Hepatocyte (in vitro differentiated cells): Measurements from ENCODE around the gene AHCYL2. TPM values are rescaled to one million over a fixed set of nuclear protein-coding genes. Genes with fewer than 3 reads are reported as not detected.
A peak's percentile ranks its signal among the peaks of the same experiment; 100 is the strongest.

Source experiments
- DNase-seq: peaks from one replicate; pipeline ENCODE4 v3.0.0-alpha.2; 2016; ENCODE audit warnings: low spot score
- H2AFZ ChIP-seq: fragments of 200-600 bp; sonication (generic); 2 replicates; pipeline ENCODE4 v1.6.0; 2016; ENCODE audit warnings: antibody characterized with exemption, mild to moderate bottlenecking
- H3K27ac ChIP-seq: fragments of 200-600 bp; sonication (generic); 2 replicates; pipeline ENCODE4 v1.5.1; 2016; ENCODE audit warnings: mild to moderate bottlenecking
- H3K27me3 ChIP-seq: fragments of 200-600 bp; sonication (generic); 2 replicates; pipeline ENCODE4 v1.6.1; 2016
- H3K36me3 ChIP-seq: fragments of 200-600 bp; sonication (generic); replicated peaks from 2 replicates; pipeline ENCODE4 v1.5.1; 2016; ENCODE audit warnings: low read depth; ENCODE audit not compliant: insufficient read depth
- H3K4me1 ChIP-seq: fragments of 200-600 bp; sonication (generic); 2 replicates; pipeline ENCODE4 v1.5.1; 2016; ENCODE audit warnings: mild to moderate bottlenecking, moderate library complexity; ENCODE audit not compliant: insufficient read depth
- H3K4me2 ChIP-seq: fragments of 200-600 bp; sonication (generic); 2 replicates; pipeline ENCODE4 v1.6.0; 2016
- H3K4me3 ChIP-seq: fragments of 200-600 bp; sonication (generic); 2 replicates; pipeline ENCODE4 v1.5.1; 2016; ENCODE audit warnings: mild to moderate bottlenecking
- H3K79me2 ChIP-seq: fragments of 200-600 bp; sonication (generic); 2 replicates; pipeline ENCODE4 v1.6.0; 2017; ENCODE audit warnings: mild to moderate bottlenecking
- H3K9me2 ChIP-seq: fragments of 200-600 bp; sonication (generic); replicated peaks from 2 replicates; pipeline ENCODE4 v1.6.0; 2017; ENCODE audit warnings: mild to moderate bottlenecking; ENCODE audit not compliant: insufficient read depth
- H3K9me3 ChIP-seq: fragments of 200-600 bp; sonication (generic); 2 replicates; pipeline ENCODE4 v1.5.1; 2016; ENCODE audit warnings: low read depth, mild to moderate bottlenecking
- H4K20me1 ChIP-seq: fragments of 200-600 bp; sonication (generic); 2 replicates; pipeline ENCODE4 v1.6.0; 2016; ENCODE audit warnings: mild to moderate bottlenecking; ENCODE audit not compliant: insufficient read depth, poor library complexity, severe bottlenecking
- CTCF ChIP-seq: fragments of 200-600 bp; sonication (generic); IDR thresholded peaks from 2 replicates; pipeline ENCODE4 v1.5.1; 2016; ENCODE audit warnings: antibody characterized with exemption, mild to moderate bottlenecking; ENCODE audit not compliant: poor library complexity
- EZH2 ChIP-seq: fragments of 200-600 bp; sonication (generic); IDR thresholded peaks from 2 replicates; pipeline ENCODE4 v1.6.1; 2016; ENCODE audit warnings: antibody characterized with exemption, mild to moderate bottlenecking, borderline replicate concordance
- EZH2phosphoT487 ChIP-seq: fragments of 200-600 bp; sonication (generic); IDR thresholded peaks from one replicate; pipeline ENCODE4 v1.6.1; 2018; ENCODE audit warnings: antibody characterized with exemption, mild to moderate bottlenecking, low read depth, moderate library complexity; ENCODE audit not compliant: unreplicated experiment, severe bottlenecking
- WGBS: methylation state at CpG from one replicate; pipeline ENCODE4 v1.1.6; 2016; ENCODE audit warnings: low lambda C conversion rate; ENCODE audit errors: missing lambda C conversion rate; 5-methylcytosine and 5-hydroxymethylcytosine counted together
- polyA plus RNA-seq: library from polyadenylated mRNA; unstranded; fragments of >200 nt; fragmentation: Nextera tagmentation; extraction: Ambion mirVana; gene quantifications from 2 replicates; pipeline ENCODE4 v1.2.1, GENCODE V29; 2016
- total RNA-seq: library from RNA; depleted of rRNA; stranded (reverse); fragments of >200 nt; gene quantifications from 2 replicates; pipeline ENCODE4 v1.2.3, GENCODE V29; 2014

Gene AHCYL2
- total and polyA plus RNA-seq, 2 experiments from 2014 or later, result 13.7 to 20.0 TPM

- Histone ChIP-seq H3K4me1 (peaks cover 9% of the 10 kb centered on the region), H3K4me3 (no peak overlapping the region), H3K9me2 (no peaks in the 10 kb centered on the region), H3K27ac (peak overlapping the region; percentile 10), H3K36me3 (no peaks in the 10 kb centered on the region), H2AFZ (no peak overlapping the region), H4K20me1 (peaks cover 9% of the 10 kb centered on the region), H3K27me3 (no peaks in the 10 kb centered on the region), H3K9me3 (no peaks in the 10 kb centered on the region), H3K79me2 (peaks cover 65% of the 10 kb centered on the region), H3K4me2 (peak overlapping the region; percentile 39)
- 54% methylated on average over 4 of the region's 4 CpGs for WGBS
- TF ChIP-seq CTCF, result no peak
- TF ChIP-seq EZH2, result no peak
- TF ChIP-seq EZH2phosphoT487, result no peak
- no peak for DNase-seq
Observed at GRCh38 chr7:129227646-129228578, 3.1 kb downstream of the AHCYL2 start.

GRCh38 chr7:129228633-129229032 is 3.8 kb downstream of the AHCYL2 start:
- TF ChIP-seq CTCF (no peak), EZH2phosphoT487 (no peak), EZH2 (no peak)
- no peaks in the 10 kb centered on the region for H3K36me3 ChIP-seq
- no peak for DNase-seq
- H3K79me2 ChIP-seq, result peaks cover 72% of the 10 kb centered on the region
- H2AFZ ChIP-seq, result no peak overlapping the region
- H3K9me3 ChIP-seq, result no peaks in the 10 kb centered on the region
- H4K20me1 ChIP-seq, result peaks cover 9% of the 10 kb centered on the region
- WGBS, result 70% methylated on average over 2 of the region's 2 CpGs
- no peaks in the 10 kb centered on the region for H3K9me2 ChIP-seq
- H3K4me2 ChIP-seq, result peak overlapping the region; percentile 39
- no peaks in the 10 kb centered on the region for H3K27me3 ChIP-seq
- peaks cover 9% of the 10 kb centered on the region for H3K4me1 ChIP-seq
- no peak overlapping the region for H3K4me3 ChIP-seq
- H3K27ac ChIP-seq, result peak overlapping the region; percentile 10

GRCh38 chr7:129231666-129232065 is 6.8 kb downstream of the AHCYL2 start:
- Histone ChIP-seq H2AFZ (no peak overlapping the region), H3K9me3 (no peaks in the 10 kb centered on the region), H3K4me1 (peaks cover 1% of the 10 kb centered on the region), H3K36me3 (no peaks in the 10 kb centered on the region), H3K79me2 (peaks cover 92% of the 10 kb centered on the region), H3K9me2 (no peaks in the 10 kb centered on the region), H3K4me3 (no peak overlapping the region), H3K27ac (no peak overlapping the region), H4K20me1 (peaks cover 9% of the 10 kb centered on the region), H3K27me3 (no peaks in the 10 kb centered on the region), H3K4me2 (no peak overlapping the region)
- no peak for DNase-seq
- WGBS, result 80% methylated on average over 5 of the region's 5 CpGs
- TF ChIP-seq EZH2 (no peak), CTCF (no peak)
